H9 (cell line): ENCODE data around the gene POU6F2. TPM values are rescaled to one million over a fixed set of nuclear protein-coding genes. Genes with fewer than 3 reads are reported as not detected.

Experiments
- DNase-seq: peaks from one replicate; pipeline ENCODE4 v3.0.0-alpha.2; 2017
- H2AFZ ChIP-seq: one replicate; pipeline ENCODE4 v1.6.1; 2013; ENCODE audit warnings: mild to moderate bottlenecking, low read length, control low read depth, moderate library complexity
- H2AK5ac ChIP-seq: 2 replicates; pipeline ENCODE4 v1.6.1; 2013; ENCODE audit warnings: low read length, control low read depth, mixed read lengths; ENCODE audit not compliant: insufficient read length
- H2BK120ac ChIP-seq: one replicate; pipeline ENCODE4 v1.6.1; 2013; ENCODE audit warnings: low read depth, mild to moderate bottlenecking, low read length, control low read depth, inconsistent platforms; ENCODE audit not compliant: poor library complexity, severe bottlenecking
- H2BK12ac ChIP-seq: 2 replicates; pipeline ENCODE4 v1.6.1; 2013; ENCODE audit warnings: low read length, control low read depth, mixed read lengths, low read depth; ENCODE audit not compliant: insufficient read length
- H2BK15ac ChIP-seq: 2 replicates; pipeline ENCODE4 v1.6.1; 2013; ENCODE audit warnings: low read depth, low read length, control low read depth
- H2BK20ac ChIP-seq: one replicate; pipeline ENCODE4 v1.6.1; 2013; ENCODE audit warnings: low read depth, mild to moderate bottlenecking, low read length, control low read depth, inconsistent platforms; ENCODE audit not compliant: poor library complexity, severe bottlenecking
- H2BK5ac ChIP-seq: 2 replicates; pipeline ENCODE4 v1.6.1; 2013; ENCODE audit warnings: low read length, control low read depth, mixed read lengths; ENCODE audit not compliant: insufficient read length
- H3K14ac ChIP-seq: 2 replicates; pipeline ENCODE4 v1.6.1; 2013; ENCODE audit warnings: low read length, control low read depth; ENCODE audit not compliant: insufficient read depth
- H3K18ac ChIP-seq: 2 replicates; pipeline ENCODE4 v1.6.1; 2013; ENCODE audit warnings: low read depth, mild to moderate bottlenecking, mixed read lengths, low read length, control low read depth; ENCODE audit not compliant: insufficient read length
- H3K23ac ChIP-seq: 2 replicates; pipeline ENCODE4 v1.6.1; 2013; ENCODE audit warnings: low read length, control low read depth, mixed read lengths, low read depth; ENCODE audit not compliant: insufficient read length
- H3K23me2 ChIP-seq: 2 replicates; pipeline ENCODE4 v1.6.1; 2013; ENCODE audit warnings: low read depth, mild to moderate bottlenecking, mixed read lengths, low read length, control low read depth; ENCODE audit not compliant: insufficient read length, poor library complexity, severe bottlenecking
- H3K27ac ChIP-seq: 2 replicates; pipeline ENCODE4 v1.5.1; 2013; ENCODE audit warnings: low read length, control low read depth, mixed read lengths, low read depth; ENCODE audit not compliant: insufficient read length
- H3K27me3 ChIP-seq: 2 replicates; pipeline ENCODE4 v1.6.1; 2013; ENCODE audit warnings: low read length, control low read depth, inconsistent platforms; ENCODE audit not compliant: insufficient read depth
- H3K4ac ChIP-seq: 2 replicates; pipeline ENCODE4 v1.6.1; 2013; ENCODE audit warnings: low read depth, mild to moderate bottlenecking, control low read depth, inconsistent platforms, low read length, moderate library complexity
- H3K4me1 ChIP-seq: 2 replicates; pipeline ENCODE4 v1.6.1; 2013; ENCODE audit warnings: low read length, control low read depth, inconsistent platforms; ENCODE audit not compliant: insufficient read depth
- H3K4me2 ChIP-seq: 2 replicates; pipeline ENCODE4 v1.6.1; 2013; ENCODE audit warnings: low read length, control low read depth, mixed read lengths; ENCODE audit not compliant: insufficient read length, insufficient read depth
- H3K56ac ChIP-seq: 2 replicates; pipeline ENCODE4 v1.6.1; 2013; ENCODE audit warnings: low read depth, mild to moderate bottlenecking, mixed read lengths, low read length, control low read depth; ENCODE audit not compliant: insufficient read length
- H3K79me1 ChIP-seq: 2 replicates; pipeline ENCODE4 v1.6.1; 2013; ENCODE audit warnings: low read depth, mild to moderate bottlenecking, moderate library complexity, low read length, control low read depth, inconsistent platforms; ENCODE audit not compliant: insufficient read depth, poor library complexity, severe bottlenecking
- H3K79me2 ChIP-seq: 2 replicates; pipeline ENCODE4 v1.6.1; 2013; ENCODE audit warnings: low read length, control low read depth, inconsistent platforms; ENCODE audit not compliant: insufficient read depth
- H3K9ac ChIP-seq: 2 replicates; pipeline ENCODE4 v1.6.1; 2013; ENCODE audit warnings: low read length, control low read depth, mixed read lengths; ENCODE audit not compliant: insufficient read length; ENCODE audit errors: extremely low read depth
- H3K9me3 ChIP-seq: one replicate; pipeline ENCODE4 v1.6.1; 2013; ENCODE audit warnings: low read depth, low read length, inconsistent platforms; ENCODE audit not compliant: control insufficient read depth
- H3T11ph ChIP-seq: one replicate; pipeline ENCODE4 v1.6.1; 2013; ENCODE audit warnings: mild to moderate bottlenecking, low read length, control low read depth, inconsistent platforms
- H4K20me1 ChIP-seq: one replicate; pipeline ENCODE4 v1.6.1; 2013; ENCODE audit not compliant: control insufficient read depth, insufficient read length, insufficient read depth
- H4K5ac ChIP-seq: 2 replicates; pipeline ENCODE4 v1.6.1; 2013; ENCODE audit warnings: low read depth, mild to moderate bottlenecking, mixed read lengths, low read length, control low read depth; ENCODE audit not compliant: insufficient read length
- H4K8ac ChIP-seq: replicated peaks from 2 replicates; pipeline ENCODE4 v1.6.1; 2013; ENCODE audit warnings: low read length, control low read depth, mixed read lengths, low read depth; ENCODE audit not compliant: insufficient read length
- H4K91ac ChIP-seq: 2 replicates; pipeline ENCODE4 v1.6.1; 2013; ENCODE audit warnings: low read depth, mild to moderate bottlenecking, moderate library complexity, mixed read lengths, low read length, control low read depth; ENCODE audit not compliant: insufficient read length
- H3K27ac Mint-ChIP-seq, 3 experiments: 2 replicates in 2 of 3; 3 replicates in 1 of 3; pipeline ENCODE4 v1.8.0; 2020 to 2021; ENCODE audit warnings: mixed read lengths in 3 of 3, mild to moderate bottlenecking in 1 of 3, moderate library complexity in 1 of 3
- H3K27me3 Mint-ChIP-seq: 2 replicates; pipeline ENCODE4 v1.8.0; 2021; ENCODE audit warnings: low read depth, mild to moderate bottlenecking, moderate library complexity, mixed read lengths
- H3K36me3 Mint-ChIP-seq, 3 experiments: 2 replicates in 2 of 3; 3 replicates in 1 of 3; pipeline ENCODE4 v1.8.0; 2020 to 2021; ENCODE audit warnings: low read depth in 3 of 3, mixed read lengths in 3 of 3; ENCODE audit not compliant: insufficient read depth in 1 of 3
- H3K4me1 Mint-ChIP-seq, 2 experiments: 2 replicates each; pipeline ENCODE4 v1.8.0; 2020; ENCODE audit warnings: mixed read lengths in 2 of 2
- H3K4me3 Mint-ChIP-seq, 2 experiments: 2 replicates in 1 of 2; 3 replicates in 1 of 2; pipeline ENCODE4 v1.8.0; 2020 to 2021; ENCODE audit warnings: mild to moderate bottlenecking in 2 of 2, mixed read lengths in 2 of 2, moderate library complexity in 1 of 2
- H3K9me3 Mint-ChIP-seq, 2 experiments: 2 replicates in 1 of 2; 3 replicates in 1 of 2; pipeline ENCODE4 v1.8.0; 2020; ENCODE audit warnings: mild to moderate bottlenecking in 2 of 2, mixed read lengths in 2 of 2, moderate library complexity in 1 of 2
- WGBS: extraction: QIAGEN DNeasy Blood & Tissue Kit; methylation state at CpG from one replicate; pipeline ENCODE4 v1.1.7; 2013; ENCODE audit warnings: missing lambda C conversion rate, low lambda C conversion rate, mixed read lengths; ENCODE audit not compliant: insufficient read length; ENCODE audit errors: extremely low coverage; 5-methylcytosine and 5-hydroxymethylcytosine counted together
- total RNA-seq: library from RNA; stranded (reverse); gene quantifications from 2 replicates; pipeline ENCODE4 v1.2.1, GENCODE V29; 2021
- TF ChIP-seq, protein P1 (sequence below): fragments of 200-600 bp; sonication (generic); conservative IDR thresholded peaks from 3 replicates; pipeline ENCODE4 v1.8.0; 2021; ENCODE audit warnings: antibody characterized with exemption, mild to moderate bottlenecking

POU6F2 gene
- total RNA-seq, 1 experiment from 2014 or later, result 1.9 TPM

DNA sequence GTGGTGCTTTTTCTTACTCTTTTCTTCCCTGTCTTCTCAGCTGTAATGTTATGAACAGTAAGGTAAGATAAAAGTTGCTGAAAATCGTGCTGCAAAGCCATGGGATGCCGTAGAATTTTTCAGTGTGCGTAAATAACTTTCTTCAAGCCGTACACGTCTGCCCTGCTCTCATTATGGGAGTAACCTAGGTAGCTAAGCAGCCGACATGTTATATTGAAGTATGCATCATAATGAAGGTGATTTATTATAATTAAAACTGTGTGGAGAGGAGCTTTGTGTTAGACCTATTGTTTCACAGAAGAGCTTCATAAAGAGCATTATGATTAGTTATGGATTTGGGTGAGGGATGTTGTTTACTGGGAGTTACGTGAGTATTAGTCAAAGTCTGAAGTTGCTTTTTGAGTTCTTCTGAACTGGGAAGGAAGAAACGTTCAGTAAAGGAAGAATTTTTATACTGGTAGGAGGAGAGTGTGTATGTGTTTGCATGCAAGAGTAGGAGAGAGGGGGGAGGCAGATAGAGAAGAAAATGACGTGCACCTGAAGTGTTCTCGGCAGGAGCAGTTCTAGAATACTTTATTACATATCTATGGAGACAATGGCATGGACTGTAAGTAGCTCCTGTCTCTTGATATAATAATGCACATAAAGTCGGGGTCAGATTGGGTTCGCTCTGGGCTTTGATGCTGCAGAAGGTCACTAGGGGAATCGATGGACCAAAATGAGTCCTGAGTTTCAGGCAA is 56.3 kb downstream of the POU6F2 start:
- Histone ChIP-seq H3K79me2 (no peaks in the 10 kb centered on the region), H4K91ac (no peak overlapping the region), H2BK20ac (no peak overlapping the region), H3K4me1 (peaks cover 10% of the 10 kb centered on the region; the same call in 1 of the 2 replicates), H3K9ac (no peak overlapping the region), H3K27ac (no peak overlapping the region), H3K79me1 (no peaks in the 10 kb centered on the region), H2BK12ac (no peak overlapping the region), H2BK15ac (no peak overlapping the region), H2BK120ac (no peak overlapping the region), H3K9me3 (no peaks in the 10 kb centered on the region), H2AK5ac (no peak overlapping the region), H4K8ac (no peak overlapping the region), H3K56ac (no peak overlapping the region), H3K23ac (no peak overlapping the region), H3K4ac (no peak overlapping the region), H2BK5ac (no peak overlapping the region), H3K18ac (no peak overlapping the region), H4K5ac (no peak overlapping the region), H2AFZ (no peak overlapping the region), H3K4me2 (no peak overlapping the region), H3K23me2 (no peaks in the 10 kb centered on the region), H3K27me3 (no peaks in the 10 kb centered on the region), H3T11ph (no peak overlapping the region), H3K14ac (no peak overlapping the region), H4K20me1 (no peaks in the 10 kb centered on the region)
- 100% methylated on average over 1 of the region's 13 CpGs for WGBS
- Mint-ChIP-seq H3K36me3 (no peaks in the 10 kb centered on the region), H3K4me3 (no peak overlapping the region), H3K9me3 (no peaks in the 10 kb centered on the region), H3K27me3 (no peaks in the 10 kb centered on the region), H3K27ac (peak overlapping the region in 1 of 3 experiments; percentile 10; a peak in 1 of 7 replicates), H3K4me1 (peaks cover 20 to 23% of the 10 kb centered on the region in 2 experiments)
- TF ChIP-seq, protein P1, sequence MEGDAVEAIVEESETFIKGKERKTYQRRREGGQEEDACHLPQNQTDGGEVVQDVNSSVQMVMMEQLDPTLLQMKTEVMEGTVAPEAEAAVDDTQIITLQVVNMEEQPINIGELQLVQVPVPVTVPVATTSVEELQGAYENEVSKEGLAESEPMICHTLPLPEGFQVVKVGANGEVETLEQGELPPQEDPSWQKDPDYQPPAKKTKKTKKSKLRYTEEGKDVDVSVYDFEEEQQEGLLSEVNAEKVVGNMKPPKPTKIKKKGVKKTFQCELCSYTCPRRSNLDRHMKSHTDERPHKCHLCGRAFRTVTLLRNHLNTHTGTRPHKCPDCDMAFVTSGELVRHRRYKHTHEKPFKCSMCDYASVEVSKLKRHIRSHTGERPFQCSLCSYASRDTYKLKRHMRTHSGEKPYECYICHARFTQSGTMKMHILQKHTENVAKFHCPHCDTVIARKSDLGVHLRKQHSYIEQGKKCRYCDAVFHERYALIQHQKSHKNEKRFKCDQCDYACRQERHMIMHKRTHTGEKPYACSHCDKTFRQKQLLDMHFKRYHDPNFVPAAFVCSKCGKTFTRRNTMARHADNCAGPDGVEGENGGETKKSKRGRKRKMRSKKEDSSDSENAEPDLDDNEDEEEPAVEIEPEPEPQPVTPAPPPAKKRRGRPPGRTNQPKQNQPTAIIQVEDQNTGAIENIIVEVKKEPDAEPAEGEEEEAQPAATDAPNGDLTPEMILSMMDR, result no peak
- no peak for DNase-seq
